ENCODE results near the gene PGBD5. TPM values are rescaled to one million over a fixed set of nuclear protein-coding genes. Genes with fewer than 3 reads are reported as not detected.

Gene PGBD5
- total and polyA plus RNA-seq, 2 of the 13 experiments (the other 11 are each of a cell fraction or from before 2014, with no cell fraction given) = 0.04 to 0.13 TPM

GRCh38 chr1:230365723-230366307 lies 60.3 kb downstream of the PGBD5 start (continued):
- TF ChIP-seq NR2F1 (CRISPR knock-in tag; IDR thresholded peaks at IDR 0.05) (no peak), SOX6 (IDR thresholded peaks at IDR 0.05) (no peak), SOX6 (CRISPR knock-in tag; IDR thresholded peaks at IDR 0.05) (peak; percentile 88), FOXC1 (CRISPR knock-in tag; IDR thresholded peaks at IDR 0.05; ENCODE audit: borderline replicate concordance) (no peak), ZKSCAN1 (IDR thresholded peaks at IDR 0.05; ENCODE audit: low read length) (no peak), FOXP1 (IDR thresholded peaks at IDR 0.05) (no peak), FOXP1 (CRISPR knock-in tag; IDR thresholded peaks at IDR 0.05) (peak; percentile 56; the same call in 1 of the 2 replicates), POLR2AphosphoS2 (IDR thresholded peaks at IDR 0.05; ENCODE audit: low read depth, low read length) (no peak), TFAP4 (IDR thresholded peaks at IDR 0.05; ENCODE audit: borderline replicate concordance, low read depth) (no peak), EED (CRISPR knock-in tag; IDR thresholded peaks at IDR 0.05) (no peak), MIER3 (CRISPR knock-in tag; IDR thresholded peaks at IDR 0.05; ENCODE audit: borderline replicate concordance) (no peak), SRSF1 (optimal IDR thresholded peaks at IDR 0.05; ENCODE audit: low read depth, low read length) (no peak), ATF5 (CRISPR knock-in tag; IDR thresholded peaks at IDR 0.05; ENCODE audit: low read depth) (no peak), MZF1 (CRISPR knock-in tag; IDR thresholded peaks at IDR 0.05; ENCODE audit: borderline replicate concordance) (no peak), ZNF563 (CRISPR knock-in tag; IDR thresholded peaks at IDR 0.05) (no peak), ZNF407 (CRISPR knock-in tag; IDR thresholded peaks at IDR 0.05; ENCODE audit: not compliant biosample characterization) (no peak), HIC2 (CRISPR knock-in tag; IDR thresholded peaks at IDR 0.05; ENCODE audit: low read depth) (no peak), RFX1 (IDR thresholded peaks at IDR 0.05) (no peak)
- TF ChIP-seq, protein P1, sequence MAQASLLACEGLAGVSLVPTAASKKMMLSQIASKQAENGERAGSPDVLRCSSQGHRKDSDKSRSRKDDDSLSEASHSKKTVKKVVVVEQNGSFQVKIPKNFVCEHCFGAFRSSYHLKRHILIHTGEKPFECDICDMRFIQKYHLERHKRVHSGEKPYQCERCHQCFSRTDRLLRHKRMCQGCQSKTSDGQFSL (CRISPR knock-in tag; IDR thresholded peaks at IDR 0.05) = no peak
